ENCODE measurements around the gene IGSF22. TPM values are rescaled to one million over a fixed set of nuclear protein-coding genes. Genes with fewer than 3 reads are reported as not detected.

The IGSF22 gene
- total and polyA plus RNA-seq, 9 of the 15 experiments (the other 6 are each of a cell fraction or from before 2014, with no cell fraction given), result not detected

DNA sequence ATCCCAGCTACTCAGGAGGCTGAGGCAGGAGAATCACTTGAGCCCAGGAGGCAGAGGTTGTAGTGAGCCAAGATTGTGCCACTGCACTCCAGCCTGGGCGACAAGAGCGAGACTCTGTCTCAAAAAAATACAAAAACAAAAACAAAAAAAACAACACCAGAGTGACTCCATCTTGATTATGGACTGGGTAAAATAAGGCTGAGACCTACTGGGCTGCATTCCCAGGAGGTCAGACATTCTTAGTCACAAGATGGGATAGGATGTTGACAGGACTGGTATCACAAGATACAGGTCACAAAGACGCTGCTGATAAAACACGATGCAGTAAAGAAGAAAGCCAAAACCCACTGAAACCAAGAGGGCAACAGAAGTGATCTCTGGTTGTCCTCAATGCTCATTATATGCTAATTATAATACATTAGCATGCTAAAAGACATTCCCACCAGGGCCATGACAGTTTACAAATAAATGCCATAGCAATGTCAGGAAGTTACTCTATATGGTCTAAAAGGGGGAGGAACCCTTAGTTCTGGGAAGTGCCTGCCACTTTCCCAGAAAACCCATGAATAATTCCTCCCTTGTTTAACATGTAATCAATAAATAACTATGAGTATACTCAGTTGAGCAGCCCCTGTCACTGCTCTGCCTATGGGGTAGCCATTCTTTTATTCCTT is 34.4 kb downstream of the IGSF22 start (continued):
- TF ChIP-seq ARID3B (CRISPR knock-in tag; IDR thresholded peaks at IDR 0.05; ENCODE audit: borderline replicate concordance), result peak; percentile 56; the same call in 1 of the 2 replicates
- peak; percentile 76 for TF ChIP-seq TAF7 (tag; IDR thresholded peaks at IDR 0.05)
- TF ChIP-seq HINFP (tag; conservative IDR thresholded peaks at IDR 0.05; ENCODE audit: low read depth), result peak; percentile 89
- peak; percentile 80; the same call in 1 of the 2 replicates for TF ChIP-seq HEY1 (CRISPR knock-in tag; IDR thresholded peaks at IDR 0.05; ENCODE audit: borderline replicate concordance)
- TF ChIP-seq NFE2L1 (tag; IDR thresholded peaks at IDR 0.05; ENCODE audit: borderline replicate concordance, low read depth), result peak; percentile 65
- peak; percentile 93 for TF ChIP-seq ZNF76 (CRISPR knock-in tag; IDR thresholded peaks at IDR 0.05; ENCODE audit: borderline replicate concordance)
- peak; percentile 50 for TF ChIP-seq ETS2 (tag; IDR thresholded peaks at IDR 0.05; ENCODE audit: borderline replicate concordance, poor library complexity, severe bottlenecking)

Data from K562 (cell line).